ENCODE results near the gene CBX3. TPM values are rescaled to one million over a fixed set of nuclear protein-coding genes. Genes with fewer than 3 reads are reported as not detected.

The CBX3 gene
- total RNA-seq, 1 donor from 2014 or later, result 360 TPM

DNA sequence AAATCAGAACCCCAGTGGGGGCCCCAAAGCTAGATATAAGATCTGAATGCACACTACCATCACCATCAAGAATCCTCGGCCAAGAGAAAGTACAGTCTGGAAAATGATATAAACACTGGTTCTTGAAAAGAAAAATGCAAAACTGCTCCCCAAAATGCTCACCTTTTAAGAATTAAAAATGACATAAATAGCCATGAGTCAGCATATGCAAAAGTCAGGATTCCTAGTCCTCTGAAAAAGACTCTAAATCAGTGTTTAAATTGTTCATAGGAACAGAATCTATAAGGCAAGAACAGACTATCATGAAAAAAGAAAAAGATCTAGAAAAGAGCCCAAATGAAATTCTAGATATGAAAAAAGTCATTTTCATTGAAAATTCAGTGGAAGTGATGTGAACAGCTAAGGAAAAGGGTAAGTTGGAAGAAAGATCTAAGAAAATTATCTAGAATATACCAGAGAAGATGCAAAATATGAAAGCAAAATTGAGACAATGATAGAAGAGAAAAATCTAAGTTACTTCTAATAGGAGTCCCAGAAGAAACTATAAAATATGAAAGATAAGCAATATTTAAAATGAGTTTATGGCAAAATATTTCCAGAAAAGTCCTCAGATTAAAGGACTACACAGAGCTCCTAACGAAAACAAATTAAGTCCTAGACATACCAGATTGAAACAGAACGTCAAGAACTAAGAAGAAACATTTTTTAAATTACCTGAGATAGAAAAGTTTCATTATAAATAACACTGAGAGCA is 19.9 kb upstream of the CBX3 start:
- no peaks in the 10 kb centered on the region for H3K36me3 ChIP-seq
- Mint-ChIP-seq H3K4me3 (no peak overlapping the region), H3K27ac (no peak overlapping the region), H3K36me3 (peaks cover 13% of the 10 kb centered on the region), H3K27me3 (ENCODE audit: insufficient read depth, low read depth) (peaks cover 5% of the 10 kb centered on the region), H3K9me3 (peaks cover 4% of the 10 kb centered on the region), H3K4me1 (peaks cover 12% of the 10 kb centered on the region)
- H3K9ac ChIP-seq, result no peak overlapping the region
- no peak overlapping the region for H3K27ac ChIP-seq
- no peaks in the 10 kb centered on the region for H3K79me2 ChIP-seq (ENCODE audit: low read depth)
- no peak for TF ChIP-seq EZH2phosphoT487 (IDR thresholded peaks at IDR 0.05)
- no peak for TF ChIP-seq EZH2 (IDR thresholded peaks at IDR 0.05)
- TF ChIP-seq CTCF (IDR thresholded peaks at IDR 0.05), result no peak
- H3K4me1 ChIP-seq, result no peaks in the 10 kb centered on the region
- DNase-seq (ENCODE audit: low spot score), result no peak
- peaks cover 53% of the 10 kb centered on the region for H3F3A ChIP-seq (ENCODE audit: low read depth)
- H2AFZ ChIP-seq (replicated peaks), result no peak overlapping the region
- no peaks in the 10 kb centered on the region for H3K27me3 ChIP-seq
- no peak overlapping the region for H3K4me3 ChIP-seq
- H3K9me3 ChIP-seq (ENCODE audit: low read depth), result no peaks in the 10 kb centered on the region
- no peak overlapping the region for H3K4me2 ChIP-seq
- peaks cover 10% of the 10 kb centered on the region for H4K20me1 ChIP-seq (ENCODE audit: low read depth)

DNA sequence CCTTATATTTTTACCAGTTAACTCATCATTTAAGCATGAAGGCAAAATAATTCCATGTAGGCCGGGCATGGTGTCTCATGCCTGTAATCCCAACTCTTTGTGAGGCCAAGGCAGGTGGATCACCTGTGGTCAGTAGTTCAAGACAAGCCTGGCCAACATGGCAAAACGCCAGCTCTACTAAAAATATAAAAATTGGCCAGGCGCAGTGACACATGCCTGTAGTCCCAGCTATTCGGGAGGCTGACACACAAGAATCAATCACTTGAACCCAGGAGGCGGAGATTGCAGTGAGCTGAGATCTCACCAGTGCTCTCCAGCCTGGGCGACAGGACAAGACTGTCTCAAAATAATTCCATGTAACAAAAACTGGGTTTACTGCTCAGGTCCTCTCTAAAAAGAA is 19.3 kb upstream of the CBX3 start:
- Histone ChIP-seq H3F3A (ENCODE audit: low read depth) (peaks cover 60% of the 10 kb centered on the region), H3K27ac (no peak overlapping the region), H3K79me2 (ENCODE audit: low read depth) (peaks cover 4% of the 10 kb centered on the region), H3K36me3 (no peaks in the 10 kb centered on the region), H3K9me3 (ENCODE audit: low read depth) (no peaks in the 10 kb centered on the region), H3K27me3 (no peaks in the 10 kb centered on the region), H3K4me3 (no peak overlapping the region), H3K9ac (no peak overlapping the region), H4K20me1 (ENCODE audit: low read depth) (peaks cover 14% of the 10 kb centered on the region), H3K4me2 (no peak overlapping the region), H2AFZ (replicated peaks) (no peak overlapping the region), H3K4me1 (no peaks in the 10 kb centered on the region)
- DNase-seq (ENCODE audit: low spot score), result no peak
- no peak overlapping the region for H3K4me3 Mint-ChIP-seq
- peaks cover 12% of the 10 kb centered on the region for H3K4me1 Mint-ChIP-seq
- H3K27me3 Mint-ChIP-seq (ENCODE audit: insufficient read depth, low read depth), result peaks cover 5% of the 10 kb centered on the region
- peaks cover under 1% of the 10 kb centered on the region for H3K9me3 Mint-ChIP-seq
- TF ChIP-seq CTCF (IDR thresholded peaks at IDR 0.05) (no peak), EZH2phosphoT487 (IDR thresholded peaks at IDR 0.05) (no peak), EZH2 (IDR thresholded peaks at IDR 0.05) (no peak)
- peaks cover 15% of the 10 kb centered on the region for H3K36me3 Mint-ChIP-seq
- no peak overlapping the region for H3K27ac Mint-ChIP-seq

DNA sequence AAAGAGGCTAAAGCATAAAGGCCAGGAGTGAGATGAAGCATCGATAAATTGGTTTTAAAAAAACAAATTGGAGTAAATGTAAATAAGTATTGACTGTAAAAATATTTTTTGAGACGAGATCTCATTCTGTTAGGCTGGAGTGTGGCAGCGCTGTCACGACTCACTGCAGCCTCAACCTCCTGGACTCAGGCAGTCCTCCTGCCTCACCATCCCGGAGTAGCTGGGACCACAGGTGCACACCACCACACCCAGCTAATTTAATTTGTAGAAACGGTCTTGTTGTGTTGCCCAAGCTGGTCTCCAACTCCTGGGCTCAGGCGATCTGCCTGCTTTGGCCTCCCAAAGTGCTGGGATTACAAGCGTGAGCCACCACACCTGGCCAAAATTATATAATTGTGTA is 18.8 kb upstream of the CBX3 start:
- H3K36me3 ChIP-seq, result no peaks in the 10 kb centered on the region
- Mint-ChIP-seq H3K27ac (no peak overlapping the region), H3K36me3 (peaks cover 17% of the 10 kb centered on the region), H3K4me3 (no peak overlapping the region), H3K27me3 (ENCODE audit: insufficient read depth, low read depth) (peaks cover 5% of the 10 kb centered on the region), H3K4me1 (peaks cover 12% of the 10 kb centered on the region), H3K9me3 (no peaks in the 10 kb centered on the region)
- H3K9me3 ChIP-seq (ENCODE audit: low read depth), result no peaks in the 10 kb centered on the region
- H3F3A ChIP-seq (ENCODE audit: low read depth), result peaks cover 63% of the 10 kb centered on the region
- DNase-seq (ENCODE audit: low spot score), result no peak
- no peak overlapping the region for H3K4me2 ChIP-seq
- H3K27ac ChIP-seq, result no peak overlapping the region
- H2AFZ ChIP-seq (replicated peaks), result no peak overlapping the region
- no peak overlapping the region for H3K4me3 ChIP-seq
- peaks cover 5% of the 10 kb centered on the region for H3K79me2 ChIP-seq (ENCODE audit: low read depth)
- no peak overlapping the region for H3K9ac ChIP-seq
- H4K20me1 ChIP-seq (ENCODE audit: low read depth), result peaks cover 18% of the 10 kb centered on the region
- no peak for TF ChIP-seq EZH2 (IDR thresholded peaks at IDR 0.05)
- TF ChIP-seq CTCF (IDR thresholded peaks at IDR 0.05), result no peak
- no peak for TF ChIP-seq EZH2phosphoT487 (IDR thresholded peaks at IDR 0.05)
- no peaks in the 10 kb centered on the region for H3K27me3 ChIP-seq
- no peaks in the 10 kb centered on the region for H3K4me1 ChIP-seq

Data from neural progenitor cell (in vitro differentiated cells).